Measurements from ENCODE around the gene PAQR4. TPM values are rescaled to one million over a fixed set of nuclear protein-coding genes. Genes with fewer than 3 reads are reported as not detected.

The PAQR4 gene
- total and polyA plus RNA-seq, 2 of the 13 experiments (the other 11 are each of a cell fraction or from before 2014, with no cell fraction given), result 15.9 to 24.8 TPM

GRCh38 chr16:3020247-3020603 lies 51.1 kb downstream of the PAQR4 start, which contains the start of gene TNFRSF12A (continued):
- TF ChIP-seq NFAT5 (CRISPR knock-in tag; IDR thresholded peaks at IDR 0.05) (0 out of 2 replicates have a peak, but pooled peaks have one; percentile 35), TSC22D2 (CRISPR knock-in tag; IDR thresholded peaks at IDR 0.05; ENCODE audit: borderline replicate concordance) (peak; percentile 23; the same call in 1 of the 2 replicates), ETS1 (CRISPR knock-in tag; IDR thresholded peaks at IDR 0.05) (0 out of 2 replicates have a peak, but pooled peaks have one; percentile 30), ZSCAN31 (CRISPR knock-in tag; IDR thresholded peaks at IDR 0.05; ENCODE audit: low read depth) (no peak), YEATS4 (CRISPR knock-in tag; IDR thresholded peaks at IDR 0.05; ENCODE audit: borderline replicate concordance) (peak; percentile 36), SIN3A (IDR thresholded peaks at IDR 0.05; ENCODE audit: borderline replicate concordance, low read depth, low read length) (peak; percentile 48; the same call in 1 of the 2 replicates), SMAD3 (CRISPR knock-in tag; IDR thresholded peaks at IDR 0.05) (0 out of 2 replicates have a peak, but pooled peaks have one; percentile 57), KDM5B (CRISPR knock-in tag; IDR thresholded peaks at IDR 0.05; ENCODE audit: borderline replicate concordance) (0 out of 2 replicates have a peak, but pooled peaks have one; percentile 28), SKI (IDR thresholded peaks at IDR 0.05; ENCODE audit: partially characterized antibody) (peak; percentile 64), ZBTB42 (CRISPR knock-in tag; IDR thresholded peaks at IDR 0.05) (0 out of 2 replicates have a peak, but pooled peaks have one; percentile 35), ZNF883 (CRISPR knock-in tag; IDR thresholded peaks at IDR 0.05; ENCODE audit: not compliant biosample characterization) (peak; percentile 53), RFXAP (CRISPR knock-in tag; IDR thresholded peaks at IDR 0.05; ENCODE audit: borderline replicate concordance) (peak; percentile 23; the same call in 1 of the 2 replicates), ZNF10 (CRISPR knock-in tag; IDR thresholded peaks at IDR 0.05; ENCODE audit: borderline replicate concordance, low read depth) (no peak), ZNF143 (CRISPR knock-in tag; IDR thresholded peaks at IDR 0.05) (no peak), RFX3 (CRISPR knock-in tag; IDR thresholded peaks at IDR 0.05) (no peak), ZNF329 (CRISPR knock-in tag; IDR thresholded peaks at IDR 0.05; ENCODE audit: low read depth) (0 out of 2 replicates have a peak, but pooled peaks have one; percentile 26), POLR2G (IDR thresholded peaks at IDR 0.05; ENCODE audit: low read depth, low read length) (peak; percentile 86), ZNF335 (CRISPR knock-in tag; IDR thresholded peaks at IDR 0.05) (no peak), ZFX (CRISPR knock-in tag; IDR thresholded peaks at IDR 0.05; ENCODE audit: low read depth) (peak; percentile 4; the same call in 1 of the 2 replicates), REL (CRISPR knock-in tag; conservative IDR thresholded peaks at IDR 0.05) (0 out of 2 replicates have a peak, but pooled peaks have one; percentile 30), ZSCAN22 (CRISPR knock-in tag; IDR thresholded peaks at IDR 0.05) (no peak), FOXC1 (CRISPR knock-in tag; IDR thresholded peaks at IDR 0.05; ENCODE audit: borderline replicate concordance) (no peak), ERF (CRISPR knock-in tag; IDR thresholded peaks at IDR 0.05) (peak; percentile 61; the same call in 1 of the 2 replicates)
- TF ChIP-seq, protein P1, sequence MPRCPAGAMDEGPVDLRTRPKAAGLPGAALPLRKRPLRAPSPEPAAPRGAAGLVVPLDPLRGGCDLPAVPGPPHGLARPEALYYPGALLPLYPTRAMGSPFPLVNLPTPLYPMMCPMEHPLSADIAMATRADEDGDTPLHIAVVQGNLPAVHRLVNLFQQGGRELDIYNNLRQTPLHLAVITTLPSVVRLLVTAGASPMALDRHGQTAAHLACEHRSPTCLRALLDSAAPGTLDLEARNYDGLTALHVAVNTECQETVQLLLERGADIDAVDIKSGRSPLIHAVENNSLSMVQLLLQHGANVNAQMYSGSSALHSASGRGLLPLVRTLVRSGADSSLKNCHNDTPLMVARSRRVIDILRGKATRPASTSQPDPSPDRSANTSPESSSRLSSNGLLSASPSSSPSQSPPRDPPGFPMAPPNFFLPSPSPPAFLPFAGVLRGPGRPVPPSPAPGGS (CRISPR knock-in tag; IDR thresholded peaks at IDR 0.05), result 0 out of 2 replicates have a peak, but pooled peaks have one; percentile 62
